Esophagus muscularis mucosa (tissue), 4 donors: ENCODE data around the gene LYPD1. TPM values are rescaled to one million over a fixed set of nuclear protein-coding genes. Genes with fewer than 3 reads are reported as not detected.
"Not testable (repeated sequence)": the region's sequence is repeated elsewhere in the genome, so short reads cannot be mapped to it uniquely, and the experiment has no call there.

Experiments used
- DNase-seq: peaks from one replicate; pipeline ENCODE4 v3.0.0-alpha.2; 2017; ENCODE audit errors: extremely low spot score
- H3K27ac ChIP-seq, 4 donors: fragments of 200-600 bp; sonication (generic); replicated peaks in 1 of 4; 1 replicate in 3 of 4; 2 replicates in 1 of 4; pipeline ENCODE4 v1.5.1; 2016 to 2019; ENCODE audit warnings: mild to moderate bottlenecking in 1 of 4
- H3K27me3 ChIP-seq, 4 donors: fragments of 200-600 bp; sonication (generic); one replicate each; pipeline versions ENCODE4 v1.5.1 to v1.6.0; 2016 to 2019
- H3K36me3 ChIP-seq, 4 donors: fragments of 200-600 bp; sonication (generic); one replicate each; pipeline ENCODE4 v1.5.1; 2016 to 2019
- H3K4me1 ChIP-seq, 4 donors: fragments of 200-600 bp; sonication (generic); one replicate each; pipeline ENCODE4 v1.5.1; 2016 to 2019
- H3K4me3 ChIP-seq, 4 donors: fragments of 200-600 bp; sonication (generic); 1 replicate in 2 of 4; 2 replicates in 2 of 4; pipeline ENCODE4 v1.5.1; 2016 to 2019; ENCODE audit warnings: mild to moderate bottlenecking in 4 of 4, moderate library complexity in 1 of 4
- H3K9me3 ChIP-seq, 4 donors: fragments of 200-600 bp; sonication (generic); 1 replicate in 3 of 4; 2 replicates in 1 of 4; pipeline ENCODE4 v1.5.1; 2016 to 2019
- CTCF ChIP-seq, 3 experiments: fragments of 200-600 bp in 2 of 3; fragments of 450-650 bp in 1 of 3; sonication (generic) in 2 of 3; IDR thresholded peaks; one replicate each; pipeline ENCODE4 v1.5.1; 2017 to 2019; ENCODE audit warnings: antibody characterized with exemption in 3 of 3, mild to moderate bottlenecking in 2 of 3, moderate library complexity in 1 of 3
- EP300 ChIP-seq: sonication (generic); formaldehyde crosslinking; IDR thresholded peaks from one replicate; pipeline ENCODE4 v1.6.1; 2017; ENCODE audit warnings: antibody characterized with exemption
- POLR2A ChIP-seq: fragments of 450-650 bp; IDR thresholded peaks from one replicate; pipeline ENCODE4 v1.6.1; 2017; ENCODE audit warnings: antibody characterized with exemption, moderate library complexity, mild to moderate bottlenecking, low read depth
- POLR2AphosphoS5 ChIP-seq, 2 donors: sonication (generic); formaldehyde crosslinking; IDR thresholded peaks; one replicate each; pipeline ENCODE4 v1.6.1; 2017; ENCODE audit warnings: antibody characterized with exemption in 2 of 2
- WGBS: methylation state at CpG from one replicate; pipeline ENCODE4 v1.1.5; 2018; 5-methylcytosine and 5-hydroxymethylcytosine counted together
- intact Hi-C: fragments of 100-400 bp; cut with DNase I; formaldehyde crosslinking; loops from one replicate; pipeline ENCODE4 v1.15.1; 2023
- total RNA-seq, 4 donors: library from RNA; depleted of rRNA; stranded (reverse); fragments of >200 nt; gene quantifications; one replicate each; pipeline versions ENCODE4 v1.1.0 to v1.2.1, GENCODE V29; 2016

The LYPD1 gene
- total RNA-seq, 4 donors from 2014 or later = 0.66 to 5.4 (median 0.71) TPM; not detected in 1

DNA sequence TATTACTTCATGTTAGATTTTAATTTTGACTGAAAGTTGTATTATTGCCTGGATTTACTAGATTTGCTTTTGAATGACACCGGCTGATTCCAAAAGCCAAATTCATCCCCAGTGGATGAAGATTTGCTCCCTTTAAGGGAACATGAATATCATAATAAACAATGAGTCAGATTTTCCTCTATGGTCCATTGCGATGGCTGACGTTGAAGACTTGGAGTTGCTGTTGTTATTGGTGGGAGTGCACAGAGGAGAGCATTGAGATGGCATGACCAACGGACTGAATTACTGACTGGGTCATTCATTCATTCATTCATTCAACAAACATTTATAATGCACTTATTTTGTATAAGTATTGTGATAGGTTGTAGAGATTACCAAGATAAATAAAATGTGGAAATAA is 33.4 kb upstream of the LYPD1 start:
- intact Hi-C loops = no loop called here
- Histone ChIP-seq H3K36me3 (no peaks in the 10 kb centered on the region), H3K9me3 (no peaks in the 10 kb centered on the region), H3K27ac (no peak overlapping the region), H3K4me3 (no peak overlapping the region), H3K4me1 (no peaks in the 10 kb centered on the region), H3K27me3 (no peaks in the 10 kb centered on the region)
- DNase-seq = no peak
- 42% methylated on average over 4 of the region's 4 CpGs for WGBS
- no peak for TF ChIP-seq CTCF (IDR thresholded peaks at IDR 0.05)
- TF ChIP-seq POLR2A = no peak
- TF ChIP-seq EP300 = no peak
- TF ChIP-seq POLR2AphosphoS5 (IDR thresholded peaks at IDR 0.05) = no peak

- WGBS = 83% methylated on average over 2 of the region's 2 CpGs
- no peaks in the 10 kb centered on the region for H3K9me3 ChIP-seq
- no peak overlapping the region for H3K4me3 ChIP-seq
Observed at GRCh38 chr2:132701810-132702209, 31.8 kb upstream of the LYPD1 start.

GRCh38 chr2:132699802-132700201 is 29.8 kb upstream of the LYPD1 start:
- whole genome bisulfite sequencing = 90% methylated on average over 2 of the region's 2 CpGs
- H3K27ac ChIP-seq, H3K4me3 ChIP-seq, H3K27me3 ChIP-seq, H3K9me3 ChIP-seq, intact Hi-C loops, H3K4me1 ChIP-seq, H3K36me3 ChIP-seq, DNase-seq: not testable (repeated sequence)

More at GRCh38 chr2:132701810-132702209, 31.8 kb upstream of the LYPD1 start:
- Histone ChIP-seq H3K27ac (no peak overlapping the region), H3K4me1 (no peaks in the 10 kb centered on the region), H3K36me3 (no peaks in the 10 kb centered on the region), H3K27me3 (no peaks in the 10 kb centered on the region)
- TF ChIP-seq CTCF (IDR thresholded peaks at IDR 0.05) (no peak), EP300 (no peak), POLR2A (no peak), POLR2AphosphoS5 (IDR thresholded peaks at IDR 0.05) (no peak)
- intact Hi-C loops = no loop called here
- no peak for DNase-seq

DNA sequence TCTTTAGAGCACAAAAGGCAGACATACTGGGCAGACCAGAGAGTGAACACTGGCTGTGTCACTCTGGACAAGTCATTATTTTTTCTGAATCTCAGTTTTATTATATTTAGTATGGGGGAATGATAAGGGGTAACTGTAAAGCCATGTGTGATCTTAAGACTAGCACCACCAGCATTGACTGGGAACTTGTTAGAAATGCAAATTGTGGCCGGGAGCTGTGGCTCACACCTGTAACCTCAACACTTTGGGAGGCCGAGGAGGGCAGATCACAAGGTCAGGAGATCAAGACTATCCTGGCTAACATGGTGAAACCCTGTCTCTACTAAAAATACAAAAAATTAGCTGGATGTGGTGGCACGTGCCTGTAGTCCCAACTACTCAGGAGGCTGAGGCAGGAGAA is 28.3 kb upstream of the LYPD1 start:
- 83% methylated on average over 3 of the region's 3 CpGs for WGBS
- H3K9me3 ChIP-seq, H3K4me3 ChIP-seq, H3K4me1 ChIP-seq, H3K27me3 ChIP-seq, H3K27ac ChIP-seq, H3K36me3 ChIP-seq, intact Hi-C loops: not testable (repeated sequence)
- peak; percentile 24 for DNase-seq

- WGBS = 64% methylated on average over 4 of the region's 4 CpGs
- Histone ChIP-seq H3K27ac (no peak overlapping the region), H3K27me3 (no peaks in the 10 kb centered on the region), H3K4me3 (no peak overlapping the region), H3K4me1 (no peaks in the 10 kb centered on the region), H3K9me3 (no peaks in the 10 kb centered on the region), H3K36me3 (no peaks in the 10 kb centered on the region)
- DNase-seq = no peak
- intact Hi-C loops = no loop called here
- TF ChIP-seq CTCF (IDR thresholded peaks at IDR 0.05) (no peak), POLR2AphosphoS5 (IDR thresholded peaks at IDR 0.05) (no peak), EP300 (no peak), POLR2A (no peak)
Observed at GRCh38 chr2:132697556-132698205, 27.7 kb upstream of the LYPD1 start.

DNA sequence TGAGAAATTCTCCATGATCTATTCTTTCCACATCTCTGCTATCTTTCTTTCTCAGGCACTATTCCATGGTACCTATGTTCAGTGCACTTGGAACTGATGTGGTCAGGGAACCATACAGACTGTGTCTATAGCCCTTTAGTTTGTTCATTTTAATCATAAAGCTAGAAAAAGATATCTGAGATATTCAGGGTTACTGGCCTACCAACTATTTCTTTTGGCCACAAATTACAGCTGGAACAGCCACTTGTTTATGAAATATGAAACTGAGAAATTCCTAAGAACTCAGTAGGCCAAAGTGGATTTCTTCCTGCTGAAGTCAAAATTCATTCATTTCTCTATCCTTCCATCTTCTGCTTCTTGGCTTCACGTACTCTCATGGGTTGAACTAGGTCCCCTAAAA is 22.8 kb upstream of the LYPD1 start:
- Histone ChIP-seq H3K9me3 (no peaks in the 10 kb centered on the region), H3K36me3 (no peaks in the 10 kb centered on the region), H3K27ac (no peak overlapping the region), H3K27me3 (no peaks in the 10 kb centered on the region), H3K4me3 (no peak overlapping the region), H3K4me1 (no peaks in the 10 kb centered on the region)
- intact Hi-C loops = no loop called here
- DNase-seq = no peak
- 77% methylated on average over 1 of the region's 1 CpG for WGBS
- TF ChIP-seq POLR2AphosphoS5 (IDR thresholded peaks at IDR 0.05) (no peak), POLR2A (no peak), CTCF (IDR thresholded peaks at IDR 0.05) (no peak), EP300 (no peak)
